ENCODE measurements around the gene ISX.

DNA sequence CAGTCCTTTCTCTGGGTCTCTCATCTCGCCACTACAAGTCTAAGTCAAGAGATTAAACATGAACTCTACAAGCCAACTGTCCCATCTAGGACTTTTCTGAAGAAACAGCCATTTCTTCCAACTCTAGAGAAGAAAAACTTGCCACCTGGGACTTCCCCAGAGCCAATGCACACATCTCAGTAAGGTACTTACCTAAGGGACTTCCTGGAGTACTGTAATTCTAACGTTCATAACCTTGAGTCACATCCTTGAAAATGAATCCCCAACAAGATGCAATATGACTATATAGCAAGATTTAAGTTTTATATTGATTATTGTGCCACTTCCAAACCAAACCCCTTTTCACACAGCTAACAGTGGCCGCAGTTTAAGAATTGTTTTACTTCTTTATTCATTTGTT is 11.9 kb upstream of the ISX start:
- TF ChIP-seq, protein P1, sequence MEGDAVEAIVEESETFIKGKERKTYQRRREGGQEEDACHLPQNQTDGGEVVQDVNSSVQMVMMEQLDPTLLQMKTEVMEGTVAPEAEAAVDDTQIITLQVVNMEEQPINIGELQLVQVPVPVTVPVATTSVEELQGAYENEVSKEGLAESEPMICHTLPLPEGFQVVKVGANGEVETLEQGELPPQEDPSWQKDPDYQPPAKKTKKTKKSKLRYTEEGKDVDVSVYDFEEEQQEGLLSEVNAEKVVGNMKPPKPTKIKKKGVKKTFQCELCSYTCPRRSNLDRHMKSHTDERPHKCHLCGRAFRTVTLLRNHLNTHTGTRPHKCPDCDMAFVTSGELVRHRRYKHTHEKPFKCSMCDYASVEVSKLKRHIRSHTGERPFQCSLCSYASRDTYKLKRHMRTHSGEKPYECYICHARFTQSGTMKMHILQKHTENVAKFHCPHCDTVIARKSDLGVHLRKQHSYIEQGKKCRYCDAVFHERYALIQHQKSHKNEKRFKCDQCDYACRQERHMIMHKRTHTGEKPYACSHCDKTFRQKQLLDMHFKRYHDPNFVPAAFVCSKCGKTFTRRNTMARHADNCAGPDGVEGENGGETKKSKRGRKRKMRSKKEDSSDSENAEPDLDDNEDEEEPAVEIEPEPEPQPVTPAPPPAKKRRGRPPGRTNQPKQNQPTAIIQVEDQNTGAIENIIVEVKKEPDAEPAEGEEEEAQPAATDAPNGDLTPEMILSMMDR (IDR thresholded peaks at IDR 0.05): no peak
- TF ChIP-seq EP300 (IDR thresholded peaks at IDR 0.05): no peak

Measured in stomach (tissue), 4 donors.